Stimulated activated CD4-positive, alpha-beta T cell treated with anti-CD3 and anti-CD28 coated beads, Interleukin-2, amount 100 ng/mL, for 24 hours (primary cell): ENCODE data around the gene PHLDB1.
"Not testable (repeated sequence)": the region's sequence is repeated elsewhere in the genome, so short reads cannot be mapped to it uniquely, and the experiment has no call there.

Source experiments
- DNase-seq, 2 donors: peaks; one replicate each; pipeline ENCODE4 v3.0.0-alpha.2; 2020

PHLDB1 gene

GRCh38 chr11:118606157-118606843, 1.1 kb upstream of the PHLDB1 start:
- DNase-seq = no peak

GRCh38 chr11:118606844-118607228, 579 bp upstream of the PHLDB1 start:
- DNase-seq = no peak

- DNase-seq = peak; percentile 71
These were observed 1.2 kb downstream of the PHLDB1 start for GRCh38 chr11:118608360-118609227.

GRCh38 chr11:118609380-118610224, 2.2 kb downstream of the PHLDB1 start:
- peak; percentile 29 to 38 for DNase-seq

- peak; percentile 25 to 27 for DNase-seq
These were observed 2.9 kb downstream of the PHLDB1 start for GRCh38 chr11:118610225-118610772.

- DNase-seq = peak; percentile 88 to 89
These were observed 3.5 kb downstream of the PHLDB1 start for GRCh38 chr11:118610773-118611432.

GRCh38 chr11:118611433-118611795, 4.0 kb downstream of the PHLDB1 start:
- DNase-seq = not testable (repeated sequence)

- DNase-seq = no peak
These were observed 5.0 kb downstream of the PHLDB1 start for GRCh38 chr11:118612378-118612777.

- no peak for DNase-seq
These were observed 7.1 kb downstream of the PHLDB1 start for GRCh38 chr11:118614511-118614910.

GRCh38 chr11:118615282-118615975, 8.0 kb downstream of the PHLDB1 start:
- no peak for DNase-seq

- DNase-seq = no peak
These were observed 8.6 kb downstream of the PHLDB1 start for GRCh38 chr11:118615976-118616371.

GRCh38 chr11:118618115-118618990, 10.9 kb downstream of the PHLDB1 start:
- no peak for DNase-seq

GRCh38 chr11:118618991-118619375, 11.6 kb downstream of the PHLDB1 start:
- no peak for DNase-seq

GRCh38 chr11:118619444-118620197, 12.2 kb downstream of the PHLDB1 start:
- DNase-seq = no peak

- no peak for DNase-seq
These were observed 13.2 kb downstream of the PHLDB1 start for GRCh38 chr11:118620529-118621070.

GRCh38 chr11:118621071-118621783, 13.8 kb downstream of the PHLDB1 start:
- peak; percentile 33 to 51 for DNase-seq

- no peak for DNase-seq
These were observed 14.5 kb downstream of the PHLDB1 start for GRCh38 chr11:118621784-118622375.
